Panc1 (cell line): ENCODE measurements around the gene ARFGEF3. TPM values are rescaled to one million over a fixed set of nuclear protein-coding genes. Genes with fewer than 3 reads are reported as not detected.

Source experiments
- ATAC-seq: fragments of 200-7000 bp; cut with Tn5 transposase; 2 replicates; pipeline ENCODE4 v1.9.1; 2020; ENCODE audit warnings: mild to moderate bottlenecking, moderate library complexity
- BruUV-seq: library from RNA; stranded (reverse); fragments of 400-500 nt; replicated peaks from 2 replicates; lab custom pipeline; 2021; lab: Mats Ljungman, UMichigan
- CTCF ChIA-PET: fragments of 300-600 bp; sonication (Branson Sonifier 250); formaldehyde crosslinking; loops from one replicate; lab custom pipeline; 2022; ENCODE audit warnings: antibody characterized with exemption; lab: Charles Lee
- POLR2A ChIA-PET: fragments of 300-600 bp; sonication (Branson Sonifier 250); formaldehyde crosslinking; loops from one replicate; lab custom pipeline; 2022; ENCODE audit warnings: antibody characterized with exemption; lab: Charles Lee
- DNase-seq: peaks from one replicate; pipeline ENCODE4 v3.0.0-alpha.2; 2010; ENCODE audit warnings: low read depth, low spot score
- H3K27ac ChIP-seq: 2 replicates; pipeline ENCODE4 v1.5.1; 2011; ENCODE audit warnings: mild to moderate bottlenecking, low read length, inconsistent platforms
- H3K27me3 ChIP-seq: fragments of 200-500 bp; sonication (Bioruptor generic); 2 replicates; pipeline ENCODE4 v1.6.0; 2014; ENCODE audit warnings: low read length, inconsistent platforms; ENCODE audit not compliant: control insufficient read depth, insufficient read depth
- H3K36me3 ChIP-seq: fragments of 200-500 bp; sonication (Bioruptor generic); 2 replicates; pipeline ENCODE4 v1.5.1; 2014; ENCODE audit warnings: inconsistent platforms, mild to moderate bottlenecking, low read length, moderate library complexity; ENCODE audit not compliant: control insufficient read depth, insufficient read depth
- H3K4me1 ChIP-seq: 2 replicates; pipeline ENCODE4 v1.5.1; 2011; ENCODE audit warnings: inconsistent platforms, mild to moderate bottlenecking, low read length, moderate library complexity; ENCODE audit not compliant: control insufficient read depth, insufficient read depth
- H3K4me3 ChIP-seq, 2 experiments: 2 replicates each; pipeline ENCODE4 v1.5.1; 2011 to 2012; ENCODE audit warnings: low read depth in 2 of 2, low read length in 2 of 2, mild to moderate bottlenecking in 2 of 2, inconsistent platforms in 1 of 2, moderate library complexity in 1 of 2
- H3K9me3 ChIP-seq: fragments of 200-500 bp; sonication (Bioruptor generic); 2 replicates; pipeline ENCODE4 v1.5.1; 2014; ENCODE audit warnings: low read depth, mild to moderate bottlenecking, inconsistent platforms, low read length, moderate library complexity; ENCODE audit not compliant: control insufficient read depth, insufficient read depth
- POLR2AphosphoS5 ChIP-seq: IDR thresholded peaks from 2 replicates; pipeline ENCODE4 v1.6.1; 2012; ENCODE audit warnings: mild to moderate bottlenecking, low read depth, low read length, moderate library complexity
- SIN3A ChIP-seq: IDR thresholded peaks from 2 replicates; pipeline ENCODE4 v1.6.1; 2012; ENCODE audit warnings: low read depth, mild to moderate bottlenecking, low read length, moderate library complexity, borderline replicate concordance; ENCODE audit not compliant: insufficient read depth
- TCF7L2 ChIP-seq: IDR thresholded peaks from 2 replicates; pipeline ENCODE4 v1.6.1; 2011; ENCODE audit warnings: mild to moderate bottlenecking, low read depth, low read length, inconsistent platforms
- in situ Hi-C: cut with HindIII; loops from 2 replicates; pipeline ENCODE4 v1.10.0; 2016; ENCODE audit warnings: low sequenced_read_pairs, low pct_unique_long_range_greater_than_20kb
- intact Hi-C: fragments of 100-400 bp; cut with micrococcal nuclease; formaldehyde crosslinking; loops from one replicate; pipeline ENCODE4 v1.10.0; 2022; ENCODE audit not compliant: unreplicated experiment
- total RNA-seq: library from RNA; stranded (reverse); gene quantifications from one replicate; pipeline ENCODE4 v1.2.1, GENCODE V29; 2021; ENCODE audit not compliant: unreplicated experiment
- TF ChIP-seq, protein P1 (sequence below), 2 experiments: IDR thresholded peaks; 2 replicates each; pipeline ENCODE4 v1.6.1; 2011 to 2012; ENCODE audit warnings: low read depth in 2 of 2, control low read depth in 1 of 2, low read length in 1 of 2, mild to moderate bottlenecking in 1 of 2, moderate library complexity in 1 of 2; ENCODE audit not compliant: insufficient read depth in 1 of 2
- TF ChIP-seq, protein P2 (sequence below): fragments of 450-650 bp; IDR thresholded peaks from 2 replicates; pipeline ENCODE4 v1.5.1; 2017; ENCODE audit warnings: mild to moderate bottlenecking

Gene ARFGEF3
- total RNA-seq, 1 experiment from 2014 or later, result 1.5 TPM

DNA sequence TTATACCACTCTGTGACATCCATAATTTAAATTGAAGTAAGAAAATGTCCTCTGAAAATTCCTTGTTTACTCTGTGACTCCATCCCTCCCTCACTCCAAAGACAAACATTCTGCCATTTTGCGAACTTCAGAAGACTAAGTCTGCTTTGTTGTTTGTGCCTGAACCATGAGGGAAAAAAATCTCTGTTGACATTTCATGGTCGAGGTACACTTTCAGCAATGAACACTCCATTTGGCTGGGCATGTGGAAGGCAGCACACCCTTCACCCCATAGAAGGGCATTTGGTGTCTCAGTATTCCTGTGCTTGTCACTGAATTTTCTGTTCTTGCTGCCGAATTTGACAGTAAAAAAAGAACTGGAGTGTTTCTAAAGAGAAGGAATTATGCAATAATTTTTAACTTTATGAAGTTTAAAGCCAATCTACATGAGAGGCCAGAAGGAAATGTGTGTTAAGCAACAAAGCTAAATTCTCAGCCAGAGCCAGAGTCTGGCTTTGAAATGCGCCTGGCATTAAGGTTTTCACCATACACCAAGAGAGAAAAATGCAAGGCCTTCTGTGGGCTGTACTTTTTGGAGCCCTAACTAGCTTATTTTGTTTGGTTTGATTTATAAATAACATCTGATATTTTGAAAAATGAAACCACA lies 61.3 kb downstream of the ARFGEF3 start:
- TF ChIP-seq POLR2AphosphoS5, result no peak
- TF ChIP-seq SIN3A, result no peak
- no peak for TF ChIP-seq TCF7L2
- TF ChIP-seq, protein P1, sequence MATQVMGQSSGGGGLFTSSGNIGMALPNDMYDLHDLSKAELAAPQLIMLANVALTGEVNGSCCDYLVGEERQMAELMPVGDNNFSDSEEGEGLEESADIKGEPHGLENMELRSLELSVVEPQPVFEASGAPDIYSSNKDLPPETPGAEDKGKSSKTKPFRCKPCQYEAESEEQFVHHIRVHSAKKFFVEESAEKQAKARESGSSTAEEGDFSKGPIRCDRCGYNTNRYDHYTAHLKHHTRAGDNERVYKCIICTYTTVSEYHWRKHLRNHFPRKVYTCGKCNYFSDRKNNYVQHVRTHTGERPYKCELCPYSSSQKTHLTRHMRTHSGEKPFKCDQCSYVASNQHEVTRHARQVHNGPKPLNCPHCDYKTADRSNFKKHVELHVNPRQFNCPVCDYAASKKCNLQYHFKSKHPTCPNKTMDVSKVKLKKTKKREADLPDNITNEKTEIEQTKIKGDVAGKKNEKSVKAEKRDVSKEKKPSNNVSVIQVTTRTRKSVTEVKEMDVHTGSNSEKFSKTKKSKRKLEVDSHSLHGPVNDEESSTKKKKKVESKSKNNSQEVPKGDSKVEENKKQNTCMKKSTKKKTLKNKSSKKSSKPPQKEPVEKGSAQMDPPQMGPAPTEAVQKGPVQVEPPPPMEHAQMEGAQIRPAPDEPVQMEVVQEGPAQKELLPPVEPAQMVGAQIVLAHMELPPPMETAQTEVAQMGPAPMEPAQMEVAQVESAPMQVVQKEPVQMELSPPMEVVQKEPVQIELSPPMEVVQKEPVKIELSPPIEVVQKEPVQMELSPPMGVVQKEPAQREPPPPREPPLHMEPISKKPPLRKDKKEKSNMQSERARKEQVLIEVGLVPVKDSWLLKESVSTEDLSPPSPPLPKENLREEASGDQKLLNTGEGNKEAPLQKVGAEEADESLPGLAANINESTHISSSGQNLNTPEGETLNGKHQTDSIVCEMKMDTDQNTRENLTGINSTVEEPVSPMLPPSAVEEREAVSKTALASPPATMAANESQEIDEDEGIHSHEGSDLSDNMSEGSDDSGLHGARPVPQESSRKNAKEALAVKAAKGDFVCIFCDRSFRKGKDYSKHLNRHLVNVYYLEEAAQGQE (IDR thresholded peaks at IDR 0.05; ENCODE audit: insufficient read depth in 1 of 2, low read depth in 2 of 2, low read length in 1 of 2), result no peak
- TF ChIP-seq, protein P2, sequence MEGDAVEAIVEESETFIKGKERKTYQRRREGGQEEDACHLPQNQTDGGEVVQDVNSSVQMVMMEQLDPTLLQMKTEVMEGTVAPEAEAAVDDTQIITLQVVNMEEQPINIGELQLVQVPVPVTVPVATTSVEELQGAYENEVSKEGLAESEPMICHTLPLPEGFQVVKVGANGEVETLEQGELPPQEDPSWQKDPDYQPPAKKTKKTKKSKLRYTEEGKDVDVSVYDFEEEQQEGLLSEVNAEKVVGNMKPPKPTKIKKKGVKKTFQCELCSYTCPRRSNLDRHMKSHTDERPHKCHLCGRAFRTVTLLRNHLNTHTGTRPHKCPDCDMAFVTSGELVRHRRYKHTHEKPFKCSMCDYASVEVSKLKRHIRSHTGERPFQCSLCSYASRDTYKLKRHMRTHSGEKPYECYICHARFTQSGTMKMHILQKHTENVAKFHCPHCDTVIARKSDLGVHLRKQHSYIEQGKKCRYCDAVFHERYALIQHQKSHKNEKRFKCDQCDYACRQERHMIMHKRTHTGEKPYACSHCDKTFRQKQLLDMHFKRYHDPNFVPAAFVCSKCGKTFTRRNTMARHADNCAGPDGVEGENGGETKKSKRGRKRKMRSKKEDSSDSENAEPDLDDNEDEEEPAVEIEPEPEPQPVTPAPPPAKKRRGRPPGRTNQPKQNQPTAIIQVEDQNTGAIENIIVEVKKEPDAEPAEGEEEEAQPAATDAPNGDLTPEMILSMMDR, result no peak
- POLR2A ChIA-PET, result no interaction called here
- Histone ChIP-seq H3K27ac (no peak overlapping the region), H3K27me3 (no peaks in the 10 kb centered on the region), H3K36me3 (no peaks in the 10 kb centered on the region), H3K9me3 (no peaks in the 10 kb centered on the region), H3K4me3 (no peak overlapping the region), H3K4me1 (no peaks in the 10 kb centered on the region)
- intact Hi-C loops, result no loop called here
- ATAC-seq, result no peak
- in situ Hi-C loops, result no loop called here
- no peak for DNase-seq
- no TSS peak for BruUV-seq
- CTCF ChIA-PET, result no interaction called here

DNA sequence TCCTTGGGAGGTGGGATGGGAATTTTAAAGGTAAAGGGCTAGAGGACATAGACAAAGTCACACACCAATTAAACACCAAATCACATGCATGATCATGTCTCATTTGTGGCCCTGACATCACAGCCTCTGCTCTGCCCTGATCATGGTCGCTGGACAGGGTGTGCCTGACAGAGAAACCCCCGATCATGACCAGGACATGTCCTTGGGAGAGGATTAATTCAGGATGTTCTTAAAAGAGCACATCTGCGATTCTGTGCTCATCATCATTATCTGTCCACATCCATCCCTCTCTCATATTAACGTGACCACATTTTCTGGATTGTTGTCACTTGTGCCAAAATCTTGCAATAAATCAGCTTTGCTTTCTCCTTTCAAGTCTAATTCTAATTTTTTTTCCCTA lies 64.2 kb downstream of the ARFGEF3 start:
- POLR2A ChIA-PET, result interaction anchor here (0.7 kb wide), 1 partner anchor 48 kb away, joined by 3 read pairs; no protein-coding TSS in a partner anchor
- CTCF ChIA-PET, result no interaction called here
- H3K4me1 ChIP-seq, result peaks cover 2% of the 10 kb centered on the region; the same call in 1 of the 2 replicates
- DNase-seq (no peak), ATAC-seq (no peak)
- intact Hi-C loops, result no loop called here
- H3K9me3 ChIP-seq, result no peaks in the 10 kb centered on the region
- TF ChIP-seq SIN3A (no peak), TCF7L2 (no peak), POLR2AphosphoS5 (no peak)
- TF ChIP-seq, protein P1 (IDR thresholded peaks at IDR 0.05; ENCODE audit: insufficient read depth in 1 of 2, low read depth in 2 of 2, low read length in 1 of 2), result no peak
- TF ChIP-seq, protein P2, result no peak
- H3K27ac ChIP-seq, result no peak overlapping the region
- no peaks in the 10 kb centered on the region for H3K36me3 ChIP-seq
- no peaks in the 10 kb centered on the region for H3K27me3 ChIP-seq
- H3K4me3 ChIP-seq, result no peak overlapping the region
- BruUV-seq, result no TSS peak
- in situ Hi-C loops, result no loop called here
